HEK293 (cell line): Measurements from ENCODE around the gene SRRM4.

Experiments used
- BCL11B ChIP-seq: fragments of 450-650 bp; formaldehyde crosslinking; IDR thresholded peaks from 2 replicates; pipeline ENCODE4 v1.5.1; 2016; ENCODE audit warnings: low read depth, missing biosample characterization, missing genetic modification characterization
- ELK4 ChIP-seq: IDR thresholded peaks from 2 replicates; pipeline ENCODE4 v1.6.1; 2011; ENCODE audit warnings: mild to moderate bottlenecking, low read depth, low read length, borderline replicate concordance
- KLF8 ChIP-seq: fragments of 450-650 bp; formaldehyde crosslinking; IDR thresholded peaks from 2 replicates; pipeline ENCODE4 v1.5.1; 2016; ENCODE audit warnings: missing biosample characterization, missing genetic modification characterization
- REPIN1 ChIP-seq: fragments of 450-650 bp; formaldehyde crosslinking; IDR thresholded peaks from 2 replicates; pipeline ENCODE4 v1.5.1; 2017; ENCODE audit warnings: missing biosample characterization, missing genetic modification characterization, low read depth
- SALL2 ChIP-seq: fragments of 450-650 bp; formaldehyde crosslinking; IDR thresholded peaks from 2 replicates; pipeline ENCODE4 v1.5.0; 2017; ENCODE audit warnings: missing biosample characterization, mild to moderate bottlenecking, missing genetic modification characterization, borderline replicate concordance
- SP7 ChIP-seq: fragments of 450-650 bp; formaldehyde crosslinking; IDR thresholded peaks from 2 replicates; pipeline ENCODE4 v1.5.1; 2016; ENCODE audit warnings: missing biosample characterization, missing genetic modification characterization
- ZBTB20 ChIP-seq: fragments of 450-650 bp; formaldehyde crosslinking; IDR thresholded peaks from 2 replicates; pipeline ENCODE4 v1.5.1; 2016; ENCODE audit warnings: missing biosample characterization, missing genetic modification characterization
- ZBTB21 ChIP-seq: fragments of 450-650 bp; formaldehyde crosslinking; IDR thresholded peaks from 2 replicates; pipeline ENCODE4 v1.5.1; 2017; ENCODE audit warnings: missing biosample characterization, missing genetic modification characterization
- ZBTB48 ChIP-seq: fragments of 450-650 bp; formaldehyde crosslinking; IDR thresholded peaks from 2 replicates; pipeline ENCODE4 v1.5.1; 2016; ENCODE audit warnings: missing biosample characterization, missing genetic modification characterization
- ZEB2 ChIP-seq: fragments of 450-650 bp; formaldehyde crosslinking; IDR thresholded peaks from 2 replicates; pipeline ENCODE4 v1.5.1; 2016; ENCODE audit warnings: missing biosample characterization, missing genetic modification characterization
- ZFHX2 ChIP-seq: fragments of 450-650 bp; formaldehyde crosslinking; conservative IDR thresholded peaks from 2 replicates; pipeline ENCODE4 v1.5.1; 2016; ENCODE audit warnings: missing biosample characterization, missing genetic modification characterization
- ZNF10 ChIP-seq: fragments of 450-650 bp; formaldehyde crosslinking; IDR thresholded peaks from 2 replicates; pipeline ENCODE4 v1.5.1; 2017; ENCODE audit warnings: missing biosample characterization, missing genetic modification characterization
- ZNF16 ChIP-seq: fragments of 450-650 bp; formaldehyde crosslinking; IDR thresholded peaks from 2 replicates; pipeline ENCODE4 v1.5.1; 2016; ENCODE audit warnings: low read depth, missing biosample characterization, missing genetic modification characterization
- ZNF211 ChIP-seq: fragments of 450-650 bp; formaldehyde crosslinking; IDR thresholded peaks from 2 replicates; pipeline ENCODE4 v1.5.1; 2016; ENCODE audit warnings: low read depth, missing biosample characterization, missing genetic modification characterization
- ZNF239 ChIP-seq: fragments of 450-650 bp; formaldehyde crosslinking; IDR thresholded peaks from 2 replicates; pipeline ENCODE4 v1.5.1; 2016; ENCODE audit warnings: missing biosample characterization, missing genetic modification characterization
- ZNF280D ChIP-seq: fragments of 450-650 bp; formaldehyde crosslinking; IDR thresholded peaks from 2 replicates; pipeline ENCODE4 v1.5.1; 2016; ENCODE audit warnings: missing biosample characterization, missing genetic modification characterization
- ZNF341 ChIP-seq: fragments of 450-650 bp; formaldehyde crosslinking; IDR thresholded peaks from 2 replicates; pipeline ENCODE4; 2016; ENCODE audit warnings: low read depth, missing biosample characterization, missing genetic modification characterization
- ZNF416 ChIP-seq: fragments of 450-650 bp; formaldehyde crosslinking; IDR thresholded peaks from 2 replicates; pipeline ENCODE4 v1.5.1; 2016; ENCODE audit warnings: missing biosample characterization, missing genetic modification characterization
- ZNF473 ChIP-seq: fragments of 450-650 bp; formaldehyde crosslinking; IDR thresholded peaks from 2 replicates; pipeline ENCODE4 v1.5.1; 2017; ENCODE audit warnings: missing biosample characterization, missing genetic modification characterization
- ZNF544 ChIP-seq: fragments of 450-650 bp; formaldehyde crosslinking; IDR thresholded peaks from 2 replicates; pipeline ENCODE4 v1.5.0; 2017; ENCODE audit warnings: missing biosample characterization, missing genetic modification characterization
- ZNF626 ChIP-seq: fragments of 450-650 bp; sonication (Bioruptor Pico); formaldehyde crosslinking; IDR thresholded peaks from 2 replicates; pipeline ENCODE4 v1.5.1; 2018; ENCODE audit warnings: missing biosample characterization, missing genetic modification characterization, inconsistent platforms
- ZNF629 ChIP-seq: fragments of 450-650 bp; formaldehyde crosslinking; IDR thresholded peaks from 2 replicates; pipeline ENCODE4 v1.5.1; 2017; ENCODE audit warnings: missing biosample characterization, missing genetic modification characterization
- ZNF645 ChIP-seq: fragments of 450-650 bp; formaldehyde crosslinking; IDR thresholded peaks from 2 replicates; pipeline ENCODE4; 2016; ENCODE audit warnings: missing biosample characterization, missing genetic modification characterization
- TF ChIP-seq, protein P1 (sequence below): fragments of 450-650 bp; formaldehyde crosslinking; IDR thresholded peaks from 2 replicates; pipeline ENCODE4 v1.5.1; 2016; ENCODE audit warnings: missing biosample characterization, missing genetic modification characterization

Gene SRRM4

GRCh38 chr12:119179335-119180021, 198.1 kb downstream of the SRRM4 start (continued):
- TF ChIP-seq BCL11B (tag by site-specific recombination), result no peak
- TF ChIP-seq ZBTB21, result 0 out of 2 replicates have a peak, but pooled peaks have one; percentile 21
- TF ChIP-seq ZEB2 (tag by site-specific recombination), result 0 out of 2 replicates have a peak, but pooled peaks have one; percentile 31
- TF ChIP-seq ZNF10 (tag by site-specific recombination), result no peak
- TF ChIP-seq ZNF473 (tag by site-specific recombination), result no peak
- TF ChIP-seq ZFHX2 (tag by site-specific recombination), result no peak
- 0 out of 2 replicates have a peak, but pooled peaks have one; percentile 15 for TF ChIP-seq KLF8
- TF ChIP-seq ZNF239 (tag by site-specific recombination), result no peak
- no peak for TF ChIP-seq ZNF211
- TF ChIP-seq ZNF645, result no peak
- no peak for TF ChIP-seq SALL2
- TF ChIP-seq ZNF629 (tag by site-specific recombination), result peak; percentile 65
- TF ChIP-seq ELK4, result no peak
- no peak for TF ChIP-seq ZNF544
- TF ChIP-seq SP7 (tag by site-specific recombination), result peak; percentile 37
- no peak for TF ChIP-seq ZNF341 (tag by site-specific recombination)
- TF ChIP-seq ZBTB20 (tag by site-specific recombination), result peak; percentile 55; the same call in 1 of the 2 replicates
- no peak for TF ChIP-seq REPIN1 (tag by site-specific recombination)
- TF ChIP-seq ZNF416 (tag by site-specific recombination), result no peak
- TF ChIP-seq ZNF626, result no peak
- no peak for TF ChIP-seq ZNF16 (tag by site-specific recombination)
- no peak for TF ChIP-seq ZBTB48 (tag by site-specific recombination)
- TF ChIP-seq, protein P1, sequence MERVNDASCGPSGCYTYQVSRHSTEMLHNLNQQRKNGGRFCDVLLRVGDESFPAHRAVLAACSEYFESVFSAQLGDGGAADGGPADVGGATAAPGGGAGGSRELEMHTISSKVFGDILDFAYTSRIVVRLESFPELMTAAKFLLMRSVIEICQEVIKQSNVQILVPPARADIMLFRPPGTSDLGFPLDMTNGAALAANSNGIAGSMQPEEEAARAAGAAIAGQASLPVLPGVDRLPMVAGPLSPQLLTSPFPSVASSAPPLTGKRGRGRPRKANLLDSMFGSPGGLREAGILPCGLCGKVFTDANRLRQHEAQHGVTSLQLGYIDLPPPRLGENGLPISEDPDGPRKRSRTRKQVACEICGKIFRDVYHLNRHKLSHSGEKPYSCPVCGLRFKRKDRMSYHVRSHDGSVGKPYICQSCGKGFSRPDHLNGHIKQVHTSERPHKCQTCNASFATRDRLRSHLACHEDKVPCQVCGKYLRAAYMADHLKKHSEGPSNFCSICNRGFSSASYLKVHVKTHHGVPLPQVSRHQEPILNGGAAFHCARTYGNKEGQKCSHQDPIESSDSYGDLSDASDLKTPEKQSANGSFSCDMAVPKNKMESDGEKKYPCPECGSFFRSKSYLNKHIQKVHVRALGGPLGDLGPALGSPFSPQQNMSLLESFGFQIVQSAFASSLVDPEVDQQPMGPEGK (tag by site-specific recombination), result 0 out of 2 replicates have a peak, but pooled peaks have one; percentile 26
- TF ChIP-seq ZNF280D, result no peak
- TF ChIP-seq, all 188 proteins: peak for 12
